Hematopoietic multipotent progenitor cell treated with erythropoietin and hydrocortisone succinate and interleukin-3 and kit ligand, for 17 days (in vitro differentiated cells): ENCODE data around the gene HK2.
A peak's percentile ranks its signal among the peaks of the same experiment; 100 is the strongest.
"Not testable (repeated sequence)": the region's sequence is repeated elsewhere in the genome, so short reads cannot be mapped to it uniquely, and the experiment has no call there.

ENCODE experiments used
- DNase-seq: peaks from one replicate; pipeline ENCODE4 v3.0.0-alpha.2; 2015; ENCODE audit warnings: low spot score

HK2 gene

GRCh38 chr2:74834792-74835755 is 1.1 kb downstream of the HK2 start:
- DNase-seq, result no peak

DNA sequence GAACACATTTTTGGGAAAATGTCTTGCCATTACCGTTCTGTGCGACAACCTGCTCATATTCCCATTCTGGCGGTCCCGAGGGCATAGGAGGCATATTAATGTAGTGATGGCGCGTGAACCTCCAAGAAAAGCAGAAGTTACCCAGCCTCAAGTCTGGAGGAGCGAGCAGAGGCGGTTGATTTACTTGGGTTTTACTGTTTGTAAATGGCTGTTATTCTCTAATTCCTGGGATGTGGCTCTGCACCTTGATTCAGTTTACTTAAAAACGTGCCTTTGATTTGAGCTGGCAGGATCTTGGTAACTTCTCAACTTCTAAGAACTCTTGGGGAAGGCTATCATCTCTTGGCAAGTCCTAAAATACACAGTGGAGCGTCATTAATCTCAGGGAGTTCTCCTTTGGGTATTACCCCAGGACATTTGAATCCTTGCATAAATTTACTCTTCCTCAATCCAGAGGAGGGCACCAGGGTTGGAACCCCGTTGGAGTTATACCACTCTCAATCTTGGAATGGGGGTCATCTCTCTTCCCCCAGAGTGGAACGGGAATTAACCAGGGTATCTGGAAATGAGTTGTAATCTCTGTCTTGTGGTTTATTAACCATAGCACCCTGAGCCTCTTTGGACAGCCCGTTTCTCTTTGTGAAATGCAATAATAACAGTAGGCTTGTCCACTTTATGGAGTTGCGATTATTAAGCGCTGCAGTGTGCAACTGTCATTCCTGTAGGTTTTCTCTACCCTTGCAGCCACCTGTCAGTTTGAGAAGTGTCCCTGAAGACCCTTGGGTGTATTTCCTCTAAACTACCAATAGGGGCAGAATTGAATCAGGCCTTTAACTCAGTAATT is 2.1 kb downstream of the HK2 start:
- no peak for DNase-seq

GRCh38 chr2:74836675-74837401 is 2.9 kb downstream of the HK2 start:
- no peak for DNase-seq

- no peak for DNase-seq
Observed at GRCh38 chr2:74841641-74842040, 7.7 kb downstream of the HK2 start.

DNA sequence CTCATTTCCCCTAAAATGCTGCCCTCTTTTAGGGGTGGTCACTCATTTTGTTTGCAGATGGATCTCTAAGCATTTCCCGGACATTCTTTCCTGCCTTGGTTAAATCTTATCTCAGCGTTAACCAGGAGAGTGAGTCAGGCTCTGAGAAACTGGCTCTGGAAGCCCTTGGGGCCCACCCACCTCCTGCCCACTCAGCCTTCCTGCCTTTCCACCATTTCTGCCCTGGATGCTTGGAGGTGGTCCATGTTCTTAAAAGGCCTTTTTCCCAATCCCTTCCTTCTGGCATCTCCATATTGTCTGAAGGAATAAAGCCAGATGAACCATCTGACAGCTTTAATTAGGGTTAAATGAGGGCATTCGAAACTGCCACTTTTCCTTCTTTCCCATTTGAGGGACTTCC is 9.5 kb downstream of the HK2 start:
- no peak for DNase-seq

DNA sequence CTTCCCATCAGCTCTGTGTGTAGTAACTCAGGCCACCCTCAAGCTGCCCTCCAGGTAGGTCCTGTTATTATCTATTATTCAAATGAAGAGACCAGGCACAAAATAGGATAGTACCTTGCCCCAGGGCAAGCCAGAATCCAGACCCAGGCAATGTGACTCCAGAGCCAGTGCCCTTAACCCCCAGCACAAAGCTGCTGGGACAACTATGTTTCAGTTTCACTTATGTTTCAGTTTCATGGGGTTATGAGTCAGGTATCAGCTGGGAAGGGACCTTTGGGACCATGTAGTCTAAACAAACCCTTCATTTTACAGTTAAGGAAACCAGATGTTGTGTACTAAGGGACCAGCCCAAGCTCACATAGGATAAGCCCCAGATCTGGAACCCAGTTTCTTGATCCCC is 10.0 kb downstream of the HK2 start:
- DNase-seq, result no peak

DNA sequence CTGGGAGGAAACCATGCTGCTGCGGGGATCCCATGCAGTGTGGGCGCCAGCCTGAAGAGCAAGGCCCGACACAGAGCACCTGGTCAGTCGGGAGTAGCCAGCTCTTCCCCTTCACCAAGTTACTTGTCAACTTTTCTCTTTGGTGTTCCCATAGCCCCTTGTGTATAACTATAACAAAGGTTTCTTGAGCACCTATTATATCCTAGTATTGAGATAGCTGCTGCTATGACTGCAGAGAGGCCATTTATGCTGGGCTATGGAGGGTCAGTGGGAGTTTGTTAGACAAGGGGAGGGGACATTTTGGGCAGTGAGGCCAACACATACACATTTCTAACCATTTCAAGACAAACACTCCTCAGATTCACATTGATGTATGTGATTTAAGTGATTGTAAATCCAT is 10.8 kb downstream of the HK2 start:
- no peak for DNase-seq

DNA sequence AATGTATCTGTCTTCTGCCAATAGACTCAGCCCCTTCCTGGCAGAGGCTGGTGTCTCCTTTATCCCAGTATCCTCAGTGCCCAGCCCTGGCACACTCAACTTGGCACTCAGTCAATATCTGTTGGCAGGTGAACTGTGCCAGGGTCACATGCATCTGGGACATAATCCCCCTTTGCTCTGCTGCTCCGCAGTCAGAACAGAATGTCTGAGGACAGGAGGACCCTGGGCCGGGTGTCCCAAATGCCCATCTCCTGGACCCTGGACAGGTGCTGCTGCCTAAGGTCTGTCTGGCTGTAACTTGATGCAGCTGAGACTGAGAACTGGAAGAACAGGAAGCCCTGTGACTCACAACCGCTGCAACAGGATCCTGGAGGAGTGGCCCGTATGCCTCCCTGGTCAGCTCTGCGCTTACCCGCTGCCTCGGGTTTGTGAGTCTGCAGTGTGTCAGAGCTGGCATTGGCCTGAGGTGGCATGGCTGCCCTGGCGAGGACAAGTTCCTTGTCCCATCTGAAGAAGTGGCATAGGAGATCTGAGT is 11.4 kb downstream of the HK2 start:
- no peak for DNase-seq

GRCh38 chr2:74845991-74846390 is 12.1 kb downstream of the HK2 start:
- DNase-seq, result no peak

DNA sequence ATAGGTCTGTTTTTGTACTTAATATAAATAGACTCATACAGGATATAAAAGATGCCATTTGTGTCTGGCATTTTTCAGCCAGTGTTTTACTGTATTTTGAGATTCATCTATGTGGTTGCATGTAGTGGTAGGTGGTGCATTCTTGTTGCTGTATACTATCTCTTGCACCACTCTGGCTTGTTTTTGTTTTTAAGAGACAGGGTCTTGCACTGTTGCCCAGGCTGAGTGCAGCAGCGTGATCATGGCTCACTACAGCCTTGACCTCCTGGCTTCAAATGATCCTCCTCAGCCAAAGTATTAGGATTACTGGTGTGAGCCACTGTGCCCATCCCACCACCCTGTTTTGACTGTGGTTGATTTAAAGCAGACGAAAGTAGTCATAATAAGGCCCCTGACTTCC is 12.6 kb downstream of the HK2 start:
- DNase-seq, result no peak

DNA sequence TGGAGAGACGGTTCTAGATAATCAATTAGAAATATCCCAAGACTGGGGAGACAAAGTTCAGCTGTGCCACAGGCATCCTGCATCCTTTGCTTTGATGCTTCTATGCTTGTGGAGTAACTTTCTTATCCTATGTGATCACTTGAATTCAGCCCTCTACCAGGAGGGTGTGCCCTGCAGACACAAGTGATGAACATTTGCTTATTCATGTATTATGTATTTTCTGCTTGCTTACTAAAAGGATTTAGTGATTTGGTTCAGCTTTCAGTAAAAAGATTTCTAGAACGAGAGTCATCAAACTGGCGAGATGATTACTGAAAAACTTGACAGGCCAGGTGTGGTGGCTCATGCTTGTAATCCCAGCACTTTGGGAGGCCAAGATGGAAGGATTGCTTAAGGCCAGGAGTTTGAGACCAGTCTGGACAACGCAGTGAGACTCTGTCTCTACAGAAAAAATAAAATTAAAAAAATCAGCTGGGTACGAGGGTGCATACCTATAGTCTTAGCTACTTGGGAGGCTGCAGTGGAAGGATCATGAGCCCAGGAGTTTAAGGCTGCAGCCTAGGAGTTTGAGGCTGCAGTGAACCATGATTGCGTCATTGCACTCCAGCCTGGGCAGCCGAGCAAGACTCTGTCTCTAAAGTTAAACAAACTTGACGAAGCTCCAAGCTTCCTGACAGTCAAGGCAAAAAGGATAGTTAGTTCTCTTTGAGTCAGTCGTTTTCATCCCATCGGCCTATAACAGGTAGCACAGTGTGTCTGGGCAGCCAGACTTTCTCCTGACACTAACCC is 13.3 kb downstream of the HK2 start:
- DNase-seq, result no peak

DNA sequence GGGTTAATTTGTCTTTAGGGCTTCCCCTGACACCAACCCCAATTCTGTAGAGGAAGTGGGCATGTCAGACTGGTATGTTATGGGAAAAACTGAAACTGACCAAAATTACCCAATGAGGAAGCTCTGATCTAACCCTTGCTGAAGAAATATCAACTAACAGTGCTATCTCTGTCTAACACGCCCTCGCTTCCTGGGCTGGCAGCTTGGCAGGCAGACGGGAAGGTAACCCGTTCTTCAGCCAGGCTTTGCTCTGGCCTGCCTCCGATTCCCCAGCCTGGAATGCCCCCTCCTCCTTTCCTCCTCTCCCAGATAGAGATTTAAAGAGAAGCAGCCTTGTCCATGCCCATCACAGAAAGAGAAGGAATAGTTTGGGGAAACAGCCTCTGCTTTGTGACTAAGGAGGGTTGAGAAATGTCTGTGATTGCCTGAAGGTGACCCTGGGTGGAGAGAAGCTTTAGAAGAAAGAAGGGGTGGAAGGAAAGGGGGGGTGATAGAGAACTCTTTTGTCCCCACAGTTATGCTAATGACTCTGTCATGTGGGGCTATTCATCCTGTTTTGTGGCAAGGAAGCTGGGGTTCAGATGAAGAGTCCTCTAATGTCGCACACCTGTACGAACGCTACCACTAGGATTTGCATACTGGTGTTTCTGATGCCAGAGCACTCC is 15.4 kb downstream of the HK2 start:
- peak; percentile 17 for DNase-seq

GRCh38 chr2:74850496-74851190 is 16.7 kb downstream of the HK2 start:
- DNase-seq, result no peak

DNA sequence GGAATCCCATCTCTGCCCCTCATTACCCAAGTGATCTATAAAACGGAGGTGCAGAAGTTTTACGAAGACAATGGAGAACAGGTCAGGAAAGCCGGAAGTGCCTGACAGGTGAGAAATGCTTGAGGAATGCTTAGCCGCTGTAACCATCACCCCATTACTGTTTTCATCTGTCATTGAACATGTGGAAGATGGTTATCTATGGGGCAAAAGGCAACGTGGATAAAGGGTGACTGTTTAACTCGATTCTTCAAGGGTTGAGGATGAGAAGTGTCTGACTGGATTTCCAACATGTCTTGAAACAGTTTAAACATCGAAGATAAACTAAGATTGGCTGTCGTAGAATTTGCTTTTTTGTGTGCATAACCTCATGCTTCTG is 17.3 kb downstream of the HK2 start:
- DNase-seq, result no peak

DNA sequence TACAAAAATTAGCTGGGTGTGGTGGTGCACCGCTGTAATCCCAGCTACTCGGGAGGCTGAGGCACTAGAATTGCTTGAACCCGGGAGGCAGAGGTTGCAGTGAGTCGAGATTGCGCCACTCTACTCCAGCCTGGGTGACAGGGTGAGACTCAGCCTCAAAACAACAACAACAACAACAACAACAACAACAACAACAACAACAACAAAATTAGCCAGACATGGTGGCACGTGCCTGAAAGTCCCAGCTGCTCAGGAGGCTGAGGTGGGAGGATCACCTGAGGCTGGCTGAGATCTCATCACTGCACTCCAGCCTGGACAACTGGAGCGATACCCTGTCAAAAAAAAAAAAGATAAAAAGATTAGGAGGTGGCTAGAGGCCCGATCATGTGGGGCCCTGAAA is 19.4 kb downstream of the HK2 start:
- not testable (repeated sequence) for DNase-seq

DNA sequence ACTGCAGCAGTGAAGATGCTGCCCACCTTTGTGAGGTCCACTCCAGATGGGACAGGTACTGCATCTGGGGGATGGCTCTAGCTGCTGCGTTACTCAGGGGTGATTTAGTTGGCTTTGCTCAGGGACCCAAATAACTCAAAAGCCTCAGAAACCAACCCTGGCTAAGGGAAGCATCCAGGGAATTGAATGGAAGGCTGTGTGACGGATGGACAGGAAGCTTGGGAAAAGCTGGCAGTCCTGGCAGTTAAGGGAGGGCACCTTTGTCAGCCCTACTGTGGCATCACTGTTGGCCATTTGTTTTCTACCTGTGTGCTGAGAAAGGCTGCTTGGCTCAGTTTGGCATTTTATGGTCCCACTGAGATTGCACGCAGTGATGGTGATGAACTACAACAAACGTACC is 20.5 kb downstream of the HK2 start:
- DNase-seq, result no peak

GRCh38 chr2:74855114-74855707 is 21.3 kb downstream of the HK2 start:
- not testable (repeated sequence) for DNase-seq

GRCh38 chr2:74856004-74856578 is 22.2 kb downstream of the HK2 start:
- no peak for DNase-seq

GRCh38 chr2:74856599-74856998 is 22.7 kb downstream of the HK2 start:
- DNase-seq, result no peak
